Left colon (tissue), 2 donors: ENCODE data around the gene LDB2. TPM values are rescaled to one million over a fixed set of nuclear protein-coding genes. Genes with fewer than 3 reads are reported as not detected.

Experiments
- ATAC-seq: fragments of 200-7000 bp; cut with Tn5 transposase; one replicate; pipeline ENCODE4 v1.9.1; 2020; ENCODE audit warnings: mild to moderate bottlenecking, moderate library complexity
- DNase-seq, 2 donors: peaks; one replicate each; pipeline ENCODE4 v3.0.0-alpha.2; 2020
- intact Hi-C, 2 donors: fragments of 100-400 bp; cut with DNase I in 1 of 2; cut with micrococcal nuclease in 1 of 2; formaldehyde crosslinking; loops; one replicate each; pipeline versions ENCODE4 v1.11.2 to v1.14.0; 2022; cut with DNase I, micrococcal nuclease
- total RNA-seq, 2 donors: library from RNA; stranded (reverse); fragmentation: NEBNext Ultra II Directional; extraction: Animal tissue kit (Norgen Biotek cat#: 25700); gene quantifications; one replicate each; pipeline ENCODE4 v1.2.1, GENCODE V29; 2021
- donor health status: DM: no; HTN: no; CAD: no.
- donor health status: DM: yes; HTN: yes; CAD: no.

The LDB2 gene
- total RNA-seq, 2 donors from 2014 or later: 3.1 to 6.9 TPM

GRCh38 chr4:16772366-16772850, 126.0 kb downstream of the LDB2 start:
- DNase-seq: no peak
- no peak for ATAC-seq
- intact Hi-C loops: no loop called here

DNA sequence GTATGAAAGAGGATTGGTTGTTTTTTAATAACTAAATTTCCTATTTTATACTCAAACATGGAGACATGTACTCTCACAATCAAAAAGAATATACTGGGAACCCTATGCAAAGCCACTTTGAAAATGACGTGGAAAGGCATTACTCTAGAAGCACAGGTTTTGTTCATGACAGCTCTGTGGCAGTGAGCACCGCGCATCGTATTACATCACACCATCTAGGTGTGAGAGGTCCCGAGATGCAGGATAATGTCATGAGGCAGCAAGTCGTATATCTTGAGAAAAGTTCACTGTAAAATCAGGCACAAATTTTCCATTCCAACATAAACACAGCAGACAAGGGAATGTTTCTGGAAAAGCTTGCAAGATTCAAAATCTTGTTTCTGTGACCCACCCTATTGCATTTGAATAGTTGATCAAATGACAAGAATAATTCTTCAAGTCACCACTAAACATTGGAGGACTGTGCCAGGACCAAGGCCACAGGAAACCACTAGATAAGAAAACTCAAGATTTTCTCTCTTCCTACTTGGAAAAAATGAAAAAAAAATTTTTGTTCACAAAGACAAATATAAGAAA, 127.6 kb downstream of the LDB2 start:
- DNase-seq (no peak), ATAC-seq (no peak)
- intact Hi-C loops: no loop called here

DNA sequence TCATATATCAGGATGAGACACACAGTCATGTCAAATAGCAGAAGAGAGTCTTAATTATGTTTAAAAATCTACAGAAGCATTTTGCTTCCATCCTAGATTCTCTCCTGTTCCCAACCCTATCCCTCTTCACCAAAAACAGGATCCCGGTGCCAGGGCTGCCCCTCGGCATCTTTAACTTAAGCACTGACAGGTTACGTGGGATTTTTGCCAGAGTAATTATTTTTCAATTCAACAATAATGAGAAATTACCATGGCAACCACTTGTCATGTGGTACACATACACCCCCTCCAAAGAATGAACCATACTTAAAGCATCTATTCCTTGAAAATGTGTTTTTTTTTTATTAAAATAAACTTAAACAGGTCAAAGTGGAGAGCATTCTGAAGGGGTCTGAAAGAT, 130.6 kb downstream of the LDB2 start:
- ATAC-seq (no peak), DNase-seq (no peak)
- intact Hi-C loops: no loop called here

GRCh38 chr4:16767251-16767650, 131.2 kb downstream of the LDB2 start:
- ATAC-seq: no peak
- no peak for DNase-seq
- intact Hi-C loops: no loop called here

GRCh38 chr4:16765546-16765945, 132.9 kb downstream of the LDB2 start:
- intact Hi-C loops: no loop called here
- DNase-seq: no peak
- no peak for ATAC-seq

DNA sequence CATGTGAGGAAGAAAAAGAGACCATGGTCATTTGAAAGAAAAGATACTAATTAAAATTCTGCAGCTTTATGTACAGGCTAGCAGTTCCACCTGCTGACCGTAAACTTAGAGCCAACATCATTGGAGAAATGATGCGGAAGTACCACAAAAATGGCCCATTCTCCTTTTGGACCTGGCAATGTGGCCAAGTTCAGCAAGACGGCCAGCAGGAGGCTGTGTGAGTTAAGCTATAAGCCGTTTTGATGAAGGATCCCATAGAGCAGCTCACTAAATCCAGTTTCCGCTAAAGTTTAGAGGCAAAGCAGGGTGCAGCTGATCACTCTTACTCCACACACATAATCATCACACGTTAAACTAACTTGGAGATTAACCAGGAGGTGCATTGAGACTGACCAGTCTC, 133.8 kb downstream of the LDB2 start:
- intact Hi-C loops: no loop called here
- DNase-seq (no peak), ATAC-seq (no peak)

DNA sequence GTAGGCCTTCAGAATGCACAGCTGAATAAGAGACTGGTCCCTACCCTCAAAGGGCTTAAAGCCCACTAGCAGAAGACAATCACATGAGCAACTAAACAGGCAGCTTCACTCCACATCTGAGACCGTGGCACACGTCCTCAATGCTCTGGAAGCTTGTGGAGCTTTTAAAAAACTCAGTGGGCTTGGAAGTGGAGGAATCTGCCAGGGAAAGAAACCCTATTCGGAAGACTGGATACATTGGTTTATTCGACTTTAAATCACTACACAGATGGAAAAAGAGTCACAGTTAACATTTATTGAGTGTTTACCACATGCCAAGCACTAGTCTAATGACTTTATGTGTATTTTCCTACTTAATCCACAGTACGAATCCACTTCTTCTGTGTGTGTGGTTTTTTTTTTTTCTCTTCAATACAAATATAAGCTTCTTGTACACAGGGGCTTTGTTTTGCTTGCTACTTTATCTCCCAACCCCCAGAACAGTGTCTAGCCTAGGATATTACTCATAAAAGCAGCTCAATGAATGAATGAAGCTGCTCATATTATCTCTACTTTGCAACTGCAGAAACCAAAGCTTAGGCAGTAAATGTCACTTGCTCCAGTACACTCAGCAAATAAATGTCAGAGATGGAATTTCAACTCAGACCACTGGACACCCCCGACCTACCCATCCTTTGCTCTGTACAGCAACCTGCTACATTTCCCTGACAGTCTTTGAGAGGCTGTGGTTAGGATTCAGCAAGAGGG, 137.7 kb downstream of the LDB2 start:
- ATAC-seq (no peak), DNase-seq (no peak)
- intact Hi-C loops: no loop called here

DNA sequence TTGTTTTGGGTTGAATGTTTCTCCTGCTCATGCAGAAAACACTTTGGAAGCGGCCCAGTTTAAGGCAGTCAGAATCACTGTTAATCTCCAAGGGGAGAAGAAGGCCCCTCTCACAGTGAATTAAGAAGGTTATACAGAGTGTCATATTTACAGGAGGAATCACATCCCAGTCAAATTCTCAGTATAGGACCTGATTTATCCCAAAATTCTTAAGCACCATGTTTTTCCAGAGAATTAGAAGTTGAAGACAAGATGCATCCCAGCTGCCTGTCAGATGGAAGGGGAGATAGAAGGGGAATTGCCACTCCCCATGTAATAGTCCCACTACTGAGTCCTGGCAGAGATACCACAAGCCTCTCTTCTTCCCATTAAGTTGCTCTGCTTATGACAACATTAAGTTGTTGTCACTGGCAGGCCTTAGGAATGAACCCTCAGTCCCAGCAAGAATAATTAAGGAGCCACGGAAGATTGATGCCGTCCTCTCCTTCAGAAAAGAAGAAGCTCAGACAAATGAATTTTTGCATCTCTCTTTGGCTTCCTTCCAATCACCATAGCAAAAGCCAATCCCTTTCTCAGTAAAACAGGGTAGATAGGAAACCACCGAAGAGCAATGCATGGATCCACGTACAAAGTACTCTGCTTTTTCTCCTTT, 138.4 kb downstream of the LDB2 start:
- DNase-seq: no peak
- ATAC-seq: no peak
- intact Hi-C loops: no loop called here

GRCh38 chr4:16758816-16759215, 139.6 kb downstream of the LDB2 start:
- ATAC-seq (no peak), DNase-seq (no peak)
- intact Hi-C loops: no loop called here

DNA sequence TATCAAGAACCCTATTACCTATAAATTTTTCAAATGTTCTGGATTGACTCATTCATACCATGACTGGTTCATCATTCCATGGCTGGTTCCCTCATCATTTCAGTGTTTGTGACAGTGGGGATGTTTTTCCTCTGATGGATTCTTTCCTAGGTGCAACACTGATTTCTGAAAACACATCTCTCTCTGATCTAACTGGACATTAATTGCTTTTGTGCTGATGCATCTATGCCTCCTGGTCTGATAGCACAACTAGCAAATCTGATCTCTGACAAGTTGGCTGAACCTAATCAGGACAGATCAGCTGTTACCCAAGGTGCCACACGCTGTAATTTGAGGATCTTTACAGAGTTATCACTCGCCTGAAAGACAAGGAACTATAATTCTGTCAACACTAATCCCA, 140.2 kb downstream of the LDB2 start:
- intact Hi-C loops: no loop called here
- DNase-seq (no peak), ATAC-seq (no peak)

DNA sequence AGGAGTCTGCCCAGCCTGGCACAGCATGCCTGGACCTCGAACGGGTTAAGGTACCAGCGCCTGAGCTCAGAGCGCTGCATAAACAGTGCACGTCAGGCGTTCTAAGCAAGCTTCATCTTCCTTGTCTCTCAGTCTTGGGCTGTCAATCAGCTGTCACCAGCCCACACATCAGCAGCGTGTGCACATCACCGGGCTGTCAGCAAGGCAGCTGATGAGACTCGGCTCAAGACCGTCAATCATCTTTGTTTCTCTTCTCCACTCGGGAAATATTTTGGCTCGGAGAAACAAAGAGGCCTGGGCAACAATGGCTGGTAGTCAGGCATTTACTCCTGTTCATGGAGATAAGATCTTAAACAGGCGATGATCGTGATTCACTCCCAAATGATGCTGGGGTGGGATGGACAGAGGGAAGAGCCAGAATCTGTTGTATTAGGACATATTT, 141.3 kb downstream of the LDB2 start:
- no peak for ATAC-seq
- DNase-seq: no peak
- intact Hi-C loops: no loop called here

- DNase-seq: no peak
- intact Hi-C loops: no loop called here
- no peak for ATAC-seq
Measured at GRCh38 chr4:16754104-16754503, 144.3 kb downstream of the LDB2 start.

- intact Hi-C loops: no loop called here
- DNase-seq (no peak), ATAC-seq (no peak)
Measured at GRCh38 chr4:16752150-16752549, 146.3 kb downstream of the LDB2 start.

DNA sequence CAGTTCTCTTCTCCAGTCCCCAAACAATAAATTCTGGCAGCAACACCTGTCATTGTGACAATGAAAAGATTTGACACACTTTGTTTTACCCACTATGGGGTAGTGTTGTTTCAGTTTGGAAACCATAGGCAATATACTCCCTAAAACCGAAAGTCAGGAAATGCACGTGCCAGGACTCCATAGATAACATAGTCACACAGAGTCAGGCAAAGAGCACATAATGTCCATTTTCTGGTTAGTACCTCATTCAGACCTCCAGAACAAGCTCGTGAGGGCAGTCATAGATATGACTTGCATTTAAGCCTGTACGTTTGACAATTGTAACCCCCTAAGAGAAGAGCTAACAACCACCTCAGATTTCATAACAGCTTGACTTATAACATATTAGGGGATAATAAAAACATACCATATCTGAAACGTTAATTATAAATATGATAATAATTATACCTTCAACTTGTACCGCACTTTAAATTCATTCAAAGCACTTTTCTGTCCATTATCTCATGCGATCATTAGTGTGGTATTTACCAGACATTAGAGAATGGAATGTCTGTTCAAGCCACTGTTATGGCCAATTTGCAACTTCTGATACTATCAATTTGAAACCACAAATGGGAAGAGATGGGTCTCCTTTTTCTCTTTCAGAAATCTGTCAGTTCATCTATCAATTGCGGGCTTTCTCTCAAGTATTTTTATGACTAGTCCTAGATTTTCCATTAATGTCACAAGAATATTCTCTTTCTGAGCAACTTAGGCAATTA, 147.4 kb downstream of the LDB2 start:
- intact Hi-C loops: no loop called here
- no peak for DNase-seq
- no peak for ATAC-seq

DNA sequence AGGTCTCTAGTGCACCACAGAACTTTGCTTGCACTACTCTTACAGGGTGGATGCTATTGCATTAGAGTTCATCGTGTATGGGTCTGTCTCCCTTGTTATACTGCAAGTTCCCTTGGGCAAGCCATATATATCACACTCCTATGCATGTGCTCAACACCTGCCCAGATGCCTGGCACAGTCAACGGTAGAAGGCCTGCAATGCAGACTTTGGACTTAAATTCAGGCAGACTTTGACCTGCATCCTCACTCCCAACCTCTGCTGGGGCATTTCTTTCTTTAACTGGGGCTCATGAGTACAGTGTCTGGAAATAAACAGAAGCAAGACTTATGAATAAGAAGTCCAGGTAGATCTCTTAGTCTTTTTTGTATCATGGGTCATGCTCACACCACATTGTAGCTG, 148.2 kb downstream of the LDB2 start:
- no peak for DNase-seq
- ATAC-seq: no peak
- intact Hi-C loops: no loop called here

DNA sequence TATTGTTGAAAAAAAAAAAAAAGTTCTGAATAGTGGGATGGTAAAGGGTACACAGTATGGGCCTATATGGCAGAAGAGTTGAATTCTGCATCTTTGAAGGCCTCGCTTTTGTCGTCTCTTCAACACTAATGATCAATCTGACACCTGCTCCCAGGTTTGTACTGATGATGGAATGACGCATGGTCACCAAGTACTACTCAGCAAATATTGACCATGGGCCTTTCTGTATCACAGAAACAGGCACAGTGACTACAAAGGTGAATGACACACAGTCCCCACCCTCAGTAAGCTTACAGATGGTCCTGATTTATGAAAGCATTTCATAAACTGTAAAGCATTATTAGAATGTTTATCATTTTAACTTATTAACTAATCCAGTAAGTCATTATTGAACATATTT, 152.6 kb downstream of the LDB2 start:
- ATAC-seq: no peak
- intact Hi-C loops: no loop called here
- no peak for DNase-seq

GRCh38 chr4:16745009-16745635, 153.3 kb downstream of the LDB2 start:
- ATAC-seq (no peak), DNase-seq (no peak)
- intact Hi-C loops: no loop called here

DNA sequence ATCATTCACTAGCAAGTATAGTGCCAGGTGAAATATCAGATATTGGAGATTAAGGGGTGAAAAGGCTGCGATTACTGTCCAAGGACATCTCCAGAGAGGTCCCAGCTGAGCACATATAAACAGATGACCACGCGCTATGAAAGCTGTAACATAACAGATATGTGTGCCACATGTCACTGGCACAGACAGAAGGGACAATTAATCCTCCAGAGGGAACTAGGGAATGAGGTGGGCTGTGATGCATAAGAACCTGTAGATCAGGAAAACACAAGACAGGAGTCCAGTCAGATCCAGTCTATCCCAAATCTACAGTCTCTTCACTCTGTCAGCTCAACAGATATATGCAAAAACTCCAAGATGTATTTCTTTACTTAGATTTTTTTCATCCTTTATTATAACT, 157.2 kb downstream of the LDB2 start:
- ATAC-seq: no peak
- DNase-seq: no peak
- intact Hi-C loops: no loop called here

DNA sequence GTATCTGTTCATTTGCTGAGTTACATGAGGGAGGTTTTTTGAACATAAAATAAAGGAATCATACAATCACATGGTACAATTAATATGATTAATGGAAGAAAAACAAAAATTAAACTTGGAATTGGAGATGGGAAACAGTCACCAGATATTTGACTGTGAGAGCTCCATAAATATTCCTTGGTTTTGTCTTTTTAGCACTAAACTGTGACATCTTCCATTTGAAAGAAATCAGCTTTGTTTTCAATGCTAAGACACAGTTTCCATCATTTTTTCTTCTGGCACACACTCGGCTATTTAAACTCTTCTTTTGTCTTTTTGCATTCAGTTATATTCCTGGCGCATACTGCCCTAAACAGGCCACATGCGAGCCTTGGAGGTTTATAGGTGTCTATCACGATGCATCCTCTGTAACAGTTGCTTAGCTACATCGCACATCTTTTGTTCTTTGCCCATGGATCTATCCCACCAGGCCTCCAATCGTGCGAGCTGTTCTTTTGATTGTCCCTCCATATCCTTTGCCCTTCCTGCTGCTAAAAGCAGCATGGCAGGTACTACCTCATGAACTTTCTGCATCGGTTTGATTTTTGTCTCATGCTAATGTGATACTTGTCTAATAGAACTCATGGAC, 158.3 kb downstream of the LDB2 start:
- intact Hi-C loops: no loop called here
- ATAC-seq (no peak), DNase-seq (no peak)
